ENCODE measurements around the gene GBGT1. TPM values are rescaled to one million over a fixed set of nuclear protein-coding genes. Genes with fewer than 3 reads are reported as not detected.

GBGT1 gene
- total and polyA plus RNA-seq, 2 experiments from 2014 or later: 4.0 to 10.1 TPM

GRCh38 chr9:133111808-133112662, 51.7 kb downstream of the GBGT1 start:
- TF ChIP-seq CTCF (IDR thresholded peaks at IDR 0.05; ENCODE audit: poor library complexity) (no peak), EZH2 (IDR thresholded peaks at IDR 0.05; ENCODE audit: borderline replicate concordance) (no peak), EZH2phosphoT487 (IDR thresholded peaks at IDR 0.05; ENCODE audit: low read depth, severe bottlenecking, unreplicated experiment) (no peak)
- H3K27ac ChIP-seq: no peak overlapping the region
- H3K79me2 ChIP-seq: peaks cover 54% of the 10 kb centered on the region
- no peaks in the 10 kb centered on the region for H3K36me3 ChIP-seq (replicated peaks; ENCODE audit: insufficient read depth, low read depth)
- no peaks in the 10 kb centered on the region for H3K9me2 ChIP-seq (replicated peaks; ENCODE audit: insufficient read depth)
- WGBS (ENCODE audit: low lambda C conversion rate, missing lambda C conversion rate): 97% methylated on average over 30 of the region's 30 CpGs
- no peak overlapping the region for H2AFZ ChIP-seq
- H3K27me3 ChIP-seq: no peaks in the 10 kb centered on the region
- no peak overlapping the region for H3K4me2 ChIP-seq
- H4K20me1 ChIP-seq (ENCODE audit: insufficient read depth, poor library complexity, severe bottlenecking): peaks cover 46% of the 10 kb centered on the region
- H3K9me3 ChIP-seq (ENCODE audit: low read depth): no peaks in the 10 kb centered on the region
- no peak for DNase-seq (ENCODE audit: low spot score)
- peaks cover 20% of the 10 kb centered on the region for H3K4me1 ChIP-seq (ENCODE audit: insufficient read depth)
- H3K4me3 ChIP-seq: no peak overlapping the region

- WGBS (ENCODE audit: low lambda C conversion rate, missing lambda C conversion rate): 95% methylated on average over 18 of the region's 18 CpGs
- no peaks in the 10 kb centered on the region for H3K27me3 ChIP-seq
- H3K79me2 ChIP-seq: peaks cover 35% of the 10 kb centered on the region
- H3K4me2 ChIP-seq: no peak overlapping the region
- no peak for DNase-seq (ENCODE audit: low spot score)
- TF ChIP-seq CTCF (IDR thresholded peaks at IDR 0.05; ENCODE audit: poor library complexity) (no peak), EZH2 (IDR thresholded peaks at IDR 0.05; ENCODE audit: borderline replicate concordance) (no peak)
- H3K27ac ChIP-seq: no peak overlapping the region
- H2AFZ ChIP-seq: no peak overlapping the region
- H3K4me3 ChIP-seq: no peak overlapping the region
- H4K20me1 ChIP-seq (ENCODE audit: insufficient read depth, poor library complexity, severe bottlenecking): peaks cover 29% of the 10 kb centered on the region
- H3K9me3 ChIP-seq (ENCODE audit: low read depth): no peaks in the 10 kb centered on the region
- peaks cover 19% of the 10 kb centered on the region for H3K4me1 ChIP-seq (ENCODE audit: insufficient read depth)
- no peaks in the 10 kb centered on the region for H3K36me3 ChIP-seq (replicated peaks; ENCODE audit: insufficient read depth, low read depth)
- H3K9me2 ChIP-seq (replicated peaks; ENCODE audit: insufficient read depth): no peaks in the 10 kb centered on the region
Observed at GRCh38 chr9:133109931-133110650, 53.6 kb downstream of the GBGT1 start.

GRCh38 chr9:133108794-133109641, 54.7 kb downstream of the GBGT1 start:
- DNase-seq (ENCODE audit: low spot score): no peak
- peaks cover 8% of the 10 kb centered on the region for H3K4me1 ChIP-seq (ENCODE audit: insufficient read depth)
- H3K4me2 ChIP-seq: no peak overlapping the region
- no peak overlapping the region for H2AFZ ChIP-seq
- H3K4me3 ChIP-seq: no peak overlapping the region
- H3K27ac ChIP-seq: no peak overlapping the region
- H4K20me1 ChIP-seq (ENCODE audit: insufficient read depth, poor library complexity, severe bottlenecking): peaks cover 18% of the 10 kb centered on the region
- peaks cover 24% of the 10 kb centered on the region for H3K79me2 ChIP-seq
- no peaks in the 10 kb centered on the region for H3K9me2 ChIP-seq (replicated peaks; ENCODE audit: insufficient read depth)
- 94% methylated on average over 15 of the region's 19 CpGs for WGBS (ENCODE audit: low lambda C conversion rate, missing lambda C conversion rate)
- TF ChIP-seq EZH2phosphoT487 (IDR thresholded peaks at IDR 0.05; ENCODE audit: low read depth, severe bottlenecking, unreplicated experiment): no peak
- TF ChIP-seq CTCF (IDR thresholded peaks at IDR 0.05; ENCODE audit: poor library complexity): no peak
- no peak for TF ChIP-seq EZH2 (IDR thresholded peaks at IDR 0.05; ENCODE audit: borderline replicate concordance)
- H3K36me3 ChIP-seq (replicated peaks; ENCODE audit: insufficient read depth, low read depth): no peaks in the 10 kb centered on the region
- H3K27me3 ChIP-seq: no peaks in the 10 kb centered on the region
- H3K9me3 ChIP-seq (ENCODE audit: low read depth): no peaks in the 10 kb centered on the region

Data from hepatocyte (in vitro differentiated cells).